Measurements from ENCODE around the gene MOB3B. TPM values are rescaled to one million over a fixed set of nuclear protein-coding genes. Genes with fewer than 3 reads are reported as not detected.
A peak's percentile ranks its signal among the peaks of the same experiment; 100 is the strongest.

Gene MOB3B
- total RNA-seq, 1 donor from 2014 or later = 10.0 TPM

DNA sequence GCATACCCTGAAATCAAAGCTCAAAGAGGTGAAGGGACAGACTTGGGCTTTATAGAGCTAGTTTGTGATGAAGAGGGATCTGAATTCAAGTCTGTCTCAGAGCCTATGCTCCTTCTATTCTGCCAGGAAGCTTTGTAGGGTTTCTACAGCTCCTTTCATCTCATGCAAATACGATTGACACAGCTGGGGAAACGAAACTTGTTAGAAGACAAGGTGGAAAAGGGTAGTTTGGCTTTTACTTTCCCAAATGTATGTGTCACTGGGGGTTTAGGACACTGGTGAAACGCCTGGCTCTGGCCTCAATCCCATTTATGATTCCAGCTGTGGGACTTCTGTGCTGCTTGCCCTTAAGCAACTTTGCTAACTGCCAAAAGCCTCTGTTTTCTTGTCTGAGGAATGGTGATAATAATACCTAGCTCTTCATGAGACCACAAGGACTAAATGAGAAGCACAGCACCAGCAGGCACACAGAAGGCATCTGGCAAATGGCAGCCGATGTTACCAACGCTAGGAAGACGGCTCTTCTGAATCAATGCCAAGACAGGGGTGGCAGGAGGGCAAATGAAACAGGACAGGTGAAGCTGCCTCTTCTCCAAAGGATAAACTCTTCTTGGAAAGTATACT, 162.3 kb downstream of the MOB3B start:
- ATAC-seq (ENCODE audit: low read depth) = peak; percentile 62
- TF ChIP-seq, protein P1, sequence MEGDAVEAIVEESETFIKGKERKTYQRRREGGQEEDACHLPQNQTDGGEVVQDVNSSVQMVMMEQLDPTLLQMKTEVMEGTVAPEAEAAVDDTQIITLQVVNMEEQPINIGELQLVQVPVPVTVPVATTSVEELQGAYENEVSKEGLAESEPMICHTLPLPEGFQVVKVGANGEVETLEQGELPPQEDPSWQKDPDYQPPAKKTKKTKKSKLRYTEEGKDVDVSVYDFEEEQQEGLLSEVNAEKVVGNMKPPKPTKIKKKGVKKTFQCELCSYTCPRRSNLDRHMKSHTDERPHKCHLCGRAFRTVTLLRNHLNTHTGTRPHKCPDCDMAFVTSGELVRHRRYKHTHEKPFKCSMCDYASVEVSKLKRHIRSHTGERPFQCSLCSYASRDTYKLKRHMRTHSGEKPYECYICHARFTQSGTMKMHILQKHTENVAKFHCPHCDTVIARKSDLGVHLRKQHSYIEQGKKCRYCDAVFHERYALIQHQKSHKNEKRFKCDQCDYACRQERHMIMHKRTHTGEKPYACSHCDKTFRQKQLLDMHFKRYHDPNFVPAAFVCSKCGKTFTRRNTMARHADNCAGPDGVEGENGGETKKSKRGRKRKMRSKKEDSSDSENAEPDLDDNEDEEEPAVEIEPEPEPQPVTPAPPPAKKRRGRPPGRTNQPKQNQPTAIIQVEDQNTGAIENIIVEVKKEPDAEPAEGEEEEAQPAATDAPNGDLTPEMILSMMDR (IDR thresholded peaks at IDR 0.05) = no peak
- Mint-ChIP-seq H3K27me3 (no peaks in the 10 kb centered on the region), H3K36me3 (ENCODE audit: low read depth) (peaks cover 2% of the 10 kb centered on the region), H3K27ac (peak overlapping the region; percentile 70), H3K4me1 (peaks cover 69% of the 10 kb centered on the region), H3K4me3 (peak overlapping the region; percentile 65), H3K9me3 (no peaks in the 10 kb centered on the region)
- no peak for DNase-seq
- intact Hi-C loops (cut with micrococcal nuclease) = loop anchor here (1.0 to 5.0 kb wide), 6 partner anchors 16 to 162 kb away; partner anchors contain the start of gene MOB3B
- ChIA-PET CTCF (interaction anchor here (1.2 to 3.1 kb wide), 4 partner anchors 11 to 162 kb away, joined by 3 to 14 read pairs (median 8); partner anchors contain the start of gene MOB3B), POLR2A (interaction anchor here (0.6 to 4.9 kb wide), 8 partner anchors 10 to 162 kb away, joined by 3 to 37 read pairs (median 4); partner anchors contain the start of gene MOB3B)

DNA sequence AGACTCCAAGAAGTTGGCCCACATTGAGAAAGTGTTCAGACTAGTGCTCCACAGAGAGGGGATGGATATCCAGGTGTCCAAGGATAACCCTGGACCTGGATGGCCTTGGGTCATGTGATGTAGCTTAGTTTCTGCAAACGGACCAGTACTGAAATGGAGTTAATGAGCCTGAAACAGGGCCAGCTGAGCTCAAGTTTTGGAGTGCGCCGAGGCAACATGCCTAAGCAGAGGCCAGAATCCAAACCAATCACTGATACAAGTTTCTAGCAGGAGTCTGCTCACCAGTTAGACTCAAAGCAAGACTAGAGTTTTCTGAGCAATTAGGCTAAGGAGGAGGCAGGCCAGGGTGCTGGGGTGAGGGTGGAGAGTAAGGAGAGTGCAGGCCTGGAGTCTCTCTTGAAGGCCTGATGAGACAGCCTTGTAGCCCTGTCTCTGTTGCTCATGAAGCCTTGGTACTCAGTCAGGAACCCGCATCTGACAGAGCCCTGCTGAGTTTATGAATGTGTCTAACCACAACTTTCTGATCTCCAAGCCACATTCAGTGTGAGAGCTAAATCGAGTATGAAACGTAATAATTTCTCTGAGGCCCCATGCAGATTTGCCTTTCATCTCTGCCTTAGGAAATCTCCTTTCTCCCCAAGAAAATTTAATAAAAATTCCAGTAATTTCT, 163.8 kb downstream of the MOB3B start:
- ChIA-PET POLR2A (interaction anchor here (1.3 to 4.9 kb wide), 5 partner anchors 12 to 163 kb away, joined by 3 to 37 read pairs (median 9); partner anchors contain the start of gene MOB3B), CTCF (interaction anchor here (1.7 to 3.1 kb wide), 4 partner anchors 12 to 164 kb away, joined by 4 to 14 read pairs (median 8); partner anchors contain the start of gene MOB3B)
- H3K4me3 Mint-ChIP-seq = peak overlapping the region; percentile 65
- peak; percentile 73 for ATAC-seq (ENCODE audit: low read depth)
- intact Hi-C loops (cut with micrococcal nuclease) = loop anchor here (1.0 to 5.0 kb wide), 5 partner anchors 10 to 121 kb away; no protein-coding TSS in a partner anchor
- H3K36me3 Mint-ChIP-seq (ENCODE audit: low read depth) = peaks cover 2% of the 10 kb centered on the region
- H3K9me3 Mint-ChIP-seq = no peaks in the 10 kb centered on the region
- peaks cover 61% of the 10 kb centered on the region for H3K4me1 Mint-ChIP-seq
- peak overlapping the region; percentile 63 for H3K27ac Mint-ChIP-seq
- H3K27me3 Mint-ChIP-seq = no peaks in the 10 kb centered on the region
- DNase-seq = no peak
- TF ChIP-seq, protein P1 (IDR thresholded peaks at IDR 0.05) = no peak

DNA sequence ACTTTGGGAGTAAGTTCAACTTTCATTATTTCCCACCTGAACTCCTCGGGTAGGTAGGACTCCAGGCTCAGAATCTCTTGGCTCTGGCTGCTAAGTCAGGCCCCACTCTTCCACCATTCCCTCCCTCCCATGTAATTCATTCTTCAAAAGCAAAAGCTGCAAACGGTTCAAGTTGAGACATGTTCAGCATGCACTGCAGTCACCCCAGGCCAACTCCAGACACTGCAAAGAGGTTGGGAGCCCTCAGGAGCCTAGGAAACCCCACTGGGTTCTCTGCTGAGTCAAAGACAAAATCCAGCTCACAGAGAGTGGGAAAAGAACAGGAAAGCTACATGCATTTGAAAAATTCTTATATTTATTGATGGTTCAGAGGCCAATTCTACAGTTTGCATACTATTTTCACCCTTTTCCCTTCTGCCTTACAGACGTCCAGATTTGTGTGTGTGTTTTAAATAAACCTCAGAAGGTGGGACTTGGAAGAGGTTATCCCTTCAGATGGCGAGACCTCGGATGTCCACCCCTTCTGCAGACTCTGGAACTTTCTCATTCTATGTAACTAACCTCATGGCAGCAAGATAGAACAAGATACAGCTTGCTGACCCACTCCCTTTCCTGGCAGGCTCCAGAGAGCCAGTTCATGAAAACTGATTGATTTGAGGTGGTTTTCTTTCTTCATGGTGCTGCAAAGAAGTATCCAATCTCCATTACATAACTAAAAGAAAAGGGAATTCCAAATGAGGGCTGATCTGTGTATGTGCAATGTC, 167.0 kb downstream of the MOB3B start:
- CTCF ChIA-PET = interaction anchor here (1.2 to 1.6 kb wide), 3 partner anchors 11 to 167 kb away, joined by 3 to 4 read pairs (median 3); partner anchors contain the start of gene MOB3B
- TF ChIP-seq, protein P1 (IDR thresholded peaks at IDR 0.05) = no peak
- no peaks in the 10 kb centered on the region for H3K27me3 Mint-ChIP-seq
- no peak overlapping the region for H3K27ac Mint-ChIP-seq
- no peaks in the 10 kb centered on the region for H3K9me3 Mint-ChIP-seq
- POLR2A ChIA-PET = no interaction called here
- intact Hi-C loops (cut with micrococcal nuclease) = no loop called here
- no peak for DNase-seq
- ATAC-seq (ENCODE audit: low read depth) = no peak
- peaks cover 20% of the 10 kb centered on the region for H3K36me3 Mint-ChIP-seq (ENCODE audit: low read depth)
- H3K4me3 Mint-ChIP-seq = no peak overlapping the region
- H3K4me1 Mint-ChIP-seq = peaks cover 29% of the 10 kb centered on the region

- Mint-ChIP-seq H3K4me3 (no peak overlapping the region), H3K9me3 (no peaks in the 10 kb centered on the region), H3K27ac (no peak overlapping the region), H3K27me3 (no peaks in the 10 kb centered on the region), H3K4me1 (peaks cover 26% of the 10 kb centered on the region), H3K36me3 (ENCODE audit: low read depth) (peaks cover 28% of the 10 kb centered on the region)
- TF ChIP-seq, protein P1 (IDR thresholded peaks at IDR 0.05) = no peak
- intact Hi-C loops (cut with micrococcal nuclease) = no loop called here
- ATAC-seq (ENCODE audit: low read depth) (no peak), DNase-seq (no peak)
- POLR2A ChIA-PET = interaction anchor here (1.3 kb wide), 1 partner anchor 12 kb away, joined by 3 read pairs; no protein-coding TSS in a partner anchor
- CTCF ChIA-PET = interaction anchor here (1.2 to 1.6 kb wide), 3 partner anchors 10 to 171 kb away, joined by 3 to 4 read pairs (median 3); no protein-coding TSS in a partner anchor
These were observed 168.1 kb downstream of the MOB3B start for GRCh38 chr9:27361492-27361891.

Data from activated B cell treated with CpG ODN at 0.5 μM for 24 hours (primary cell).